H9 (cell line): ENCODE results near the gene IREB2. TPM values are rescaled to one million over a fixed set of nuclear protein-coding genes. Genes with fewer than 3 reads are reported as not detected.

ENCODE experiments used
- DNase-seq: peaks from one replicate; pipeline ENCODE4 v3.0.0-alpha.2; 2017
- H2AFZ ChIP-seq: one replicate; pipeline ENCODE4 v1.6.1; 2013; ENCODE audit warnings: mild to moderate bottlenecking, low read length, control low read depth, moderate library complexity
- H2AK5ac ChIP-seq: 2 replicates; pipeline ENCODE4 v1.6.1; 2013; ENCODE audit warnings: low read length, control low read depth, mixed read lengths; ENCODE audit not compliant: insufficient read length
- H2BK120ac ChIP-seq: one replicate; pipeline ENCODE4 v1.6.1; 2013; ENCODE audit warnings: low read depth, mild to moderate bottlenecking, low read length, control low read depth, inconsistent platforms; ENCODE audit not compliant: poor library complexity, severe bottlenecking
- H2BK12ac ChIP-seq: 2 replicates; pipeline ENCODE4 v1.6.1; 2013; ENCODE audit warnings: low read length, control low read depth, mixed read lengths, low read depth; ENCODE audit not compliant: insufficient read length
- H2BK15ac ChIP-seq: 2 replicates; pipeline ENCODE4 v1.6.1; 2013; ENCODE audit warnings: low read depth, low read length, control low read depth
- H2BK20ac ChIP-seq: one replicate; pipeline ENCODE4 v1.6.1; 2013; ENCODE audit warnings: low read depth, mild to moderate bottlenecking, low read length, control low read depth, inconsistent platforms; ENCODE audit not compliant: poor library complexity, severe bottlenecking
- H2BK5ac ChIP-seq: 2 replicates; pipeline ENCODE4 v1.6.1; 2013; ENCODE audit warnings: low read length, control low read depth, mixed read lengths; ENCODE audit not compliant: insufficient read length
- H3K14ac ChIP-seq: 2 replicates; pipeline ENCODE4 v1.6.1; 2013; ENCODE audit warnings: low read length, control low read depth; ENCODE audit not compliant: insufficient read depth
- H3K18ac ChIP-seq: 2 replicates; pipeline ENCODE4 v1.6.1; 2013; ENCODE audit warnings: low read depth, mild to moderate bottlenecking, mixed read lengths, low read length, control low read depth; ENCODE audit not compliant: insufficient read length
- H3K23ac ChIP-seq: 2 replicates; pipeline ENCODE4 v1.6.1; 2013; ENCODE audit warnings: low read length, control low read depth, mixed read lengths, low read depth; ENCODE audit not compliant: insufficient read length
- H3K23me2 ChIP-seq: 2 replicates; pipeline ENCODE4 v1.6.1; 2013; ENCODE audit warnings: low read depth, mild to moderate bottlenecking, mixed read lengths, low read length, control low read depth; ENCODE audit not compliant: insufficient read length, poor library complexity, severe bottlenecking
- H3K27ac ChIP-seq: 2 replicates; pipeline ENCODE4 v1.5.1; 2013; ENCODE audit warnings: low read length, control low read depth, mixed read lengths, low read depth; ENCODE audit not compliant: insufficient read length
- H3K27me3 ChIP-seq: 2 replicates; pipeline ENCODE4 v1.6.1; 2013; ENCODE audit warnings: low read length, control low read depth, inconsistent platforms; ENCODE audit not compliant: insufficient read depth
- H3K4ac ChIP-seq: 2 replicates; pipeline ENCODE4 v1.6.1; 2013; ENCODE audit warnings: low read depth, mild to moderate bottlenecking, control low read depth, inconsistent platforms, low read length, moderate library complexity
- H3K4me1 ChIP-seq: 2 replicates; pipeline ENCODE4 v1.6.1; 2013; ENCODE audit warnings: low read length, control low read depth, inconsistent platforms; ENCODE audit not compliant: insufficient read depth
- H3K4me2 ChIP-seq: 2 replicates; pipeline ENCODE4 v1.6.1; 2013; ENCODE audit warnings: low read length, control low read depth, mixed read lengths; ENCODE audit not compliant: insufficient read length, insufficient read depth
- H3K56ac ChIP-seq: 2 replicates; pipeline ENCODE4 v1.6.1; 2013; ENCODE audit warnings: low read depth, mild to moderate bottlenecking, mixed read lengths, low read length, control low read depth; ENCODE audit not compliant: insufficient read length
- H3K79me1 ChIP-seq: 2 replicates; pipeline ENCODE4 v1.6.1; 2013; ENCODE audit warnings: low read depth, mild to moderate bottlenecking, moderate library complexity, low read length, control low read depth, inconsistent platforms; ENCODE audit not compliant: insufficient read depth, poor library complexity, severe bottlenecking
- H3K79me2 ChIP-seq: 2 replicates; pipeline ENCODE4 v1.6.1; 2013; ENCODE audit warnings: low read length, control low read depth, inconsistent platforms; ENCODE audit not compliant: insufficient read depth
- H3K9ac ChIP-seq: 2 replicates; pipeline ENCODE4 v1.6.1; 2013; ENCODE audit warnings: low read length, control low read depth, mixed read lengths; ENCODE audit not compliant: insufficient read length; ENCODE audit errors: extremely low read depth
- H3K9me3 ChIP-seq: one replicate; pipeline ENCODE4 v1.6.1; 2013; ENCODE audit warnings: low read depth, low read length, inconsistent platforms; ENCODE audit not compliant: control insufficient read depth
- H3T11ph ChIP-seq: one replicate; pipeline ENCODE4 v1.6.1; 2013; ENCODE audit warnings: mild to moderate bottlenecking, low read length, control low read depth, inconsistent platforms
- H4K20me1 ChIP-seq: one replicate; pipeline ENCODE4 v1.6.1; 2013; ENCODE audit not compliant: control insufficient read depth, insufficient read length, insufficient read depth
- H4K5ac ChIP-seq: 2 replicates; pipeline ENCODE4 v1.6.1; 2013; ENCODE audit warnings: low read depth, mild to moderate bottlenecking, mixed read lengths, low read length, control low read depth; ENCODE audit not compliant: insufficient read length
- H4K8ac ChIP-seq: replicated peaks from 2 replicates; pipeline ENCODE4 v1.6.1; 2013; ENCODE audit warnings: low read length, control low read depth, mixed read lengths, low read depth; ENCODE audit not compliant: insufficient read length
- H4K91ac ChIP-seq: 2 replicates; pipeline ENCODE4 v1.6.1; 2013; ENCODE audit warnings: low read depth, mild to moderate bottlenecking, moderate library complexity, mixed read lengths, low read length, control low read depth; ENCODE audit not compliant: insufficient read length
- H3K27ac Mint-ChIP-seq, 3 experiments: 2 replicates in 2 of 3; 3 replicates in 1 of 3; pipeline ENCODE4 v1.8.0; 2020 to 2021; ENCODE audit warnings: mixed read lengths in 3 of 3, mild to moderate bottlenecking in 1 of 3, moderate library complexity in 1 of 3
- H3K27me3 Mint-ChIP-seq: 2 replicates; pipeline ENCODE4 v1.8.0; 2021; ENCODE audit warnings: low read depth, mild to moderate bottlenecking, moderate library complexity, mixed read lengths
- H3K36me3 Mint-ChIP-seq, 3 experiments: 2 replicates in 2 of 3; 3 replicates in 1 of 3; pipeline ENCODE4 v1.8.0; 2020 to 2021; ENCODE audit warnings: low read depth in 3 of 3, mixed read lengths in 3 of 3; ENCODE audit not compliant: insufficient read depth in 1 of 3
- H3K4me1 Mint-ChIP-seq, 2 experiments: 2 replicates each; pipeline ENCODE4 v1.8.0; 2020; ENCODE audit warnings: mixed read lengths in 2 of 2
- H3K4me3 Mint-ChIP-seq, 2 experiments: 2 replicates in 1 of 2; 3 replicates in 1 of 2; pipeline ENCODE4 v1.8.0; 2020 to 2021; ENCODE audit warnings: mild to moderate bottlenecking in 2 of 2, mixed read lengths in 2 of 2, moderate library complexity in 1 of 2
- H3K9me3 Mint-ChIP-seq, 2 experiments: 2 replicates in 1 of 2; 3 replicates in 1 of 2; pipeline ENCODE4 v1.8.0; 2020; ENCODE audit warnings: mild to moderate bottlenecking in 2 of 2, mixed read lengths in 2 of 2, moderate library complexity in 1 of 2
- CTCF ChIP-seq: fragments of 200-600 bp; sonication (generic); conservative IDR thresholded peaks from 3 replicates; pipeline ENCODE4 v1.8.0; 2021; ENCODE audit warnings: antibody characterized with exemption, mild to moderate bottlenecking
- WGBS: extraction: QIAGEN DNeasy Blood & Tissue Kit; methylation state at CpG from one replicate; pipeline ENCODE4 v1.1.7; 2013; ENCODE audit warnings: missing lambda C conversion rate, low lambda C conversion rate, mixed read lengths; ENCODE audit not compliant: insufficient read length; ENCODE audit errors: extremely low coverage; 5-methylcytosine and 5-hydroxymethylcytosine counted together
- total RNA-seq: library from RNA; stranded (reverse); gene quantifications from 2 replicates; pipeline ENCODE4 v1.2.1, GENCODE V29; 2021

IREB2 gene
- total RNA-seq, 1 experiment from 2014 or later: 87.6 TPM

GRCh38 chr15:78407608-78408354, 30.2 kb upstream of the IREB2 start:
- Histone ChIP-seq H3K23me2 (no peaks in the 10 kb centered on the region), H3K79me2 (no peaks in the 10 kb centered on the region), H3K4me2 (no peak overlapping the region), H3K14ac (no peak overlapping the region), H3K23ac (no peak overlapping the region), H3K18ac (no peak overlapping the region), H2AK5ac (no peak overlapping the region), H4K91ac (no peak overlapping the region), H4K20me1 (no peaks in the 10 kb centered on the region), H3K79me1 (no peaks in the 10 kb centered on the region), H3T11ph (no peak overlapping the region), H2BK20ac (no peak overlapping the region), H4K5ac (no peak overlapping the region), H3K4me1 (no peaks in the 10 kb centered on the region), H3K27me3 (no peaks in the 10 kb centered on the region), H3K9me3 (no peaks in the 10 kb centered on the region), H2BK5ac (no peak overlapping the region), H2BK120ac (no peak overlapping the region), H4K8ac (no peak overlapping the region), H2AFZ (no peak overlapping the region), H3K27ac (no peak overlapping the region), H3K4ac (no peak overlapping the region), H2BK12ac (no peak overlapping the region), H2BK15ac (no peak overlapping the region), H3K56ac (no peak overlapping the region), H3K9ac (no peak overlapping the region)
- peaks cover 0 to 3% of the 10 kb centered on the region in 2 experiments; a peak in 2 of 4 replicates for H3K4me1 Mint-ChIP-seq
- no peak overlapping the region; a peak in 1 of 7 replicates for H3K27ac Mint-ChIP-seq
- no peaks in the 10 kb centered on the region for H3K9me3 Mint-ChIP-seq
- H3K36me3 Mint-ChIP-seq: no peaks in the 10 kb centered on the region
- no peak for DNase-seq
- TF ChIP-seq CTCF: no peak
- WGBS: no CpG with 5 or more reads among the region's 6 CpGs
- peaks cover 2% of the 10 kb centered on the region for H3K27me3 Mint-ChIP-seq
- no peak overlapping the region for H3K4me3 Mint-ChIP-seq
